PC-3 (cell line): Measurements from ENCODE around the gene EXOC2. TPM values are rescaled to one million over a fixed set of nuclear protein-coding genes. Genes with fewer than 3 reads are reported as not detected.

Source experiments
- ATAC-seq: fragments of 200-7000 bp; cut with Tn5 transposase; 2 replicates; pipeline ENCODE4 v1.9.1; 2020; ENCODE audit warnings: mild to moderate bottlenecking, moderate library complexity
- BruUV-seq: library from RNA; stranded (reverse); fragments of 400-500 nt; replicated peaks from 2 replicates; lab custom pipeline; 2021; lab: Mats Ljungman, UMichigan
- CTCF ChIA-PET: fragments of 300-600 bp; sonication (Branson Sonifier 250); formaldehyde crosslinking; loops from one replicate; lab custom pipeline; 2022; ENCODE audit warnings: antibody characterized with exemption; lab: Charles Lee
- POLR2A ChIA-PET: fragments of 300-600 bp; sonication (Branson Sonifier 250); formaldehyde crosslinking; loops from one replicate; lab custom pipeline; 2022; ENCODE audit warnings: antibody characterized with exemption; ENCODE audit not compliant: unreplicated experiment; lab: Charles Lee
- DNase-seq: peaks from one replicate; pipeline ENCODE4 v3.0.0-alpha.2; 2015
- H2AFZ ChIP-seq: fragments of 300-600 bp; sonication (generic); 2 replicates; pipeline ENCODE4 v1.6.0; 2016; ENCODE audit warnings: antibody characterized with exemption, low read length
- H3F3A ChIP-seq: fragments of 300-600 bp; sonication (generic); one replicate; pipeline ENCODE4 v1.6.0; 2017; ENCODE audit warnings: antibody characterized with exemption, low read length, control low read depth, mild to moderate bottlenecking; ENCODE audit not compliant: unreplicated experiment
- H3K27ac ChIP-seq: fragments of 300-600 bp; sonication (generic); 2 replicates; pipeline ENCODE4 v1.5.1; 2016; ENCODE audit warnings: mild to moderate bottlenecking, low read length
- H3K27me3 ChIP-seq: fragments of 300-600 bp; sonication (generic); 2 replicates; pipeline ENCODE4 v1.6.1; 2016; ENCODE audit warnings: low read length, mixed read lengths
- H3K36me3 ChIP-seq: fragments of 300-600 bp; sonication (generic); 2 replicates; pipeline ENCODE4 v1.6.1; 2016; ENCODE audit warnings: low read depth, mixed run types, low read length, mixed read lengths
- H3K4me1 ChIP-seq: fragments of 300-600 bp; sonication (generic); 2 replicates; pipeline ENCODE4 v1.5.1; 2016; ENCODE audit warnings: low read length; ENCODE audit not compliant: insufficient read depth
- H3K4me2 ChIP-seq: fragments of 300-600 bp; sonication (generic); 2 replicates; pipeline ENCODE4 v1.6.0; 2016; ENCODE audit warnings: low read length
- H3K4me3 ChIP-seq: fragments of 300-600 bp; sonication (generic); 2 replicates; pipeline ENCODE4 v1.5.1; 2016; ENCODE audit warnings: mild to moderate bottlenecking, low read length, mixed read lengths
- H3K79me2 ChIP-seq: fragments of 300-600 bp; sonication (generic); 2 replicates; pipeline ENCODE4 v1.6.1; 2017; ENCODE audit warnings: low read length, mixed read lengths
- H3K9ac ChIP-seq: fragments of 300-600 bp; sonication (generic); 2 replicates; pipeline ENCODE4 v1.6.0; 2016; ENCODE audit warnings: mild to moderate bottlenecking, low read length
- H3K9me2 ChIP-seq: fragments of 300-600 bp; sonication (generic); replicated peaks from 2 replicates; pipeline ENCODE4 v1.6.1; 2016; ENCODE audit warnings: mixed run types, low read length, mixed read lengths
- H3K9me3 ChIP-seq: fragments of 300-600 bp; sonication (generic); 2 replicates; pipeline ENCODE4 v1.6.1; 2016; ENCODE audit warnings: low read length, mixed read lengths
- H4K20me1 ChIP-seq: fragments of 300-600 bp; sonication (generic); 2 replicates; pipeline ENCODE4 v1.6.1; 2016; ENCODE audit warnings: low read length, mixed read lengths
- EZH2 ChIP-seq: fragments of 300-600 bp; sonication (generic); IDR thresholded peaks from one replicate; pipeline ENCODE4 v1.6.1; 2017; ENCODE audit warnings: antibody characterized with exemption, mild to moderate bottlenecking, low read length; ENCODE audit not compliant: unreplicated experiment
- EZH2phosphoT487 ChIP-seq: fragments of 300-600 bp; sonication (generic); IDR thresholded peaks from 2 replicates; pipeline ENCODE4 v1.6.1; 2018; ENCODE audit warnings: mild to moderate bottlenecking, antibody characterized with exemption, low read length, borderline replicate concordance
- intact Hi-C: fragments of 100-400 bp; cut with micrococcal nuclease; formaldehyde crosslinking; loops from 2 replicates; pipeline ENCODE4 v1.9.0; 2023
- total RNA-seq: library from RNA; depleted of rRNA; stranded (reverse); fragments of >200 nt; gene quantifications from 2 replicates; pipeline ENCODE4 v1.2.3, GENCODE V29; 2014
- TF ChIP-seq, protein P1 (sequence below): fragments of 300-600 bp; sonication (generic); conservative IDR thresholded peaks from 2 replicates; pipeline ENCODE4 v1.5.1; 2017; ENCODE audit warnings: antibody characterized with exemption, low read depth, mild to moderate bottlenecking, low read length

The EXOC2 gene
- total RNA-seq, 1 experiment from 2014 or later = 27.7 TPM

GRCh38 chr6:516213-516612 lies 176.7 kb downstream of the EXOC2 start:
- Histone ChIP-seq H4K20me1 (no peaks in the 10 kb centered on the region), H3K27me3 (no peaks in the 10 kb centered on the region), H3K79me2 (no peaks in the 10 kb centered on the region), H3K27ac (no peak overlapping the region), H3K4me3 (no peak overlapping the region), H3K9me3 (0 out of 2 replicates have a peak, but pooled peaks cover 4% of the 10 kb centered on the region), H3K4me1 (no peaks in the 10 kb centered on the region), H3K36me3 (peaks cover 6% of the 10 kb centered on the region), H2AFZ (no peak overlapping the region), H3F3A (no peaks in the 10 kb centered on the region), H3K9ac (no peak overlapping the region), H3K9me2 (no peaks in the 10 kb centered on the region), H3K4me2 (no peak overlapping the region)
- no TSS peak for BruUV-seq
- ATAC-seq = no peak
- intact Hi-C loops = no loop called here
- ChIA-PET CTCF (no interaction called here), POLR2A (no interaction called here)
- DNase-seq = no peak
- TF ChIP-seq EZH2phosphoT487 = no peak
- TF ChIP-seq EZH2 = no peak
- TF ChIP-seq, protein P1, sequence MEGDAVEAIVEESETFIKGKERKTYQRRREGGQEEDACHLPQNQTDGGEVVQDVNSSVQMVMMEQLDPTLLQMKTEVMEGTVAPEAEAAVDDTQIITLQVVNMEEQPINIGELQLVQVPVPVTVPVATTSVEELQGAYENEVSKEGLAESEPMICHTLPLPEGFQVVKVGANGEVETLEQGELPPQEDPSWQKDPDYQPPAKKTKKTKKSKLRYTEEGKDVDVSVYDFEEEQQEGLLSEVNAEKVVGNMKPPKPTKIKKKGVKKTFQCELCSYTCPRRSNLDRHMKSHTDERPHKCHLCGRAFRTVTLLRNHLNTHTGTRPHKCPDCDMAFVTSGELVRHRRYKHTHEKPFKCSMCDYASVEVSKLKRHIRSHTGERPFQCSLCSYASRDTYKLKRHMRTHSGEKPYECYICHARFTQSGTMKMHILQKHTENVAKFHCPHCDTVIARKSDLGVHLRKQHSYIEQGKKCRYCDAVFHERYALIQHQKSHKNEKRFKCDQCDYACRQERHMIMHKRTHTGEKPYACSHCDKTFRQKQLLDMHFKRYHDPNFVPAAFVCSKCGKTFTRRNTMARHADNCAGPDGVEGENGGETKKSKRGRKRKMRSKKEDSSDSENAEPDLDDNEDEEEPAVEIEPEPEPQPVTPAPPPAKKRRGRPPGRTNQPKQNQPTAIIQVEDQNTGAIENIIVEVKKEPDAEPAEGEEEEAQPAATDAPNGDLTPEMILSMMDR = no peak

- Histone ChIP-seq H3K4me2 (no peak overlapping the region), H3K27ac (no peak overlapping the region), H3K27me3 (no peaks in the 10 kb centered on the region), H3K4me1 (no peaks in the 10 kb centered on the region), H3K9me3 (no peaks in the 10 kb centered on the region), H2AFZ (no peak overlapping the region), H3K9ac (no peak overlapping the region), H4K20me1 (no peaks in the 10 kb centered on the region), H3K9me2 (no peaks in the 10 kb centered on the region), H3F3A (no peaks in the 10 kb centered on the region), H3K79me2 (no peaks in the 10 kb centered on the region), H3K4me3 (no peak overlapping the region), H3K36me3 (no peaks in the 10 kb centered on the region)
- TF ChIP-seq EZH2phosphoT487 (no peak), EZH2 (no peak)
- TF ChIP-seq, protein P1 = no peak
- CTCF ChIA-PET = no interaction called here
- no TSS peak for BruUV-seq
- DNase-seq (no peak), ATAC-seq (no peak)
- POLR2A ChIA-PET = no interaction called here
- intact Hi-C loops = no loop called here
Measured at GRCh38 chr6:515267-515666, 177.7 kb downstream of the EXOC2 start.

- Histone ChIP-seq H3K27ac (no peak overlapping the region), H3K79me2 (no peaks in the 10 kb centered on the region), H3K9me2 (no peaks in the 10 kb centered on the region), H3K4me3 (no peak overlapping the region), H3K27me3 (no peaks in the 10 kb centered on the region), H4K20me1 (no peaks in the 10 kb centered on the region), H3K4me2 (no peak overlapping the region), H2AFZ (no peak overlapping the region), H3K36me3 (no peaks in the 10 kb centered on the region), H3K4me1 (no peaks in the 10 kb centered on the region), H3K9ac (no peak overlapping the region), H3F3A (no peaks in the 10 kb centered on the region), H3K9me3 (no peaks in the 10 kb centered on the region)
- no TSS peak for BruUV-seq
- ChIA-PET POLR2A (no interaction called here), CTCF (no interaction called here)
- intact Hi-C loops = no loop called here
- DNase-seq = no peak
- no peak for ATAC-seq
- TF ChIP-seq, protein P1 = no peak
- TF ChIP-seq EZH2 = no peak
Measured at GRCh38 chr6:514396-514978, 178.5 kb downstream of the EXOC2 start.
